Measurements from ENCODE around the gene ULBP2. TPM values are rescaled to one million over a fixed set of nuclear protein-coding genes. Genes with fewer than 3 reads are reported as not detected.
"Not testable (repeated sequence)": the region's sequence is repeated elsewhere in the genome, so short reads cannot be mapped to it uniquely, and the experiment has no call there.

Gene ULBP2
- total RNA-seq, 4 donors from 2014 or later = 2.9 to 11.1 (median 4.6) TPM

- no peaks in the 10 kb centered on the region for H3K9me3 ChIP-seq
- DNase-seq = no peak
- H3K4me1 ChIP-seq = peaks cover 22 to 28% (median 24%) of the 10 kb centered on the region in 3 donors
- TF ChIP-seq POLR2A (IDR thresholded peaks at IDR 0.05) (no peak), CTCF (IDR thresholded peaks at IDR 0.05) (no peak)
- WGBS, 2 donors = 52 to 69% methylated on average over 9 to 13 of the region's 38 CpGs
- H3K27ac ChIP-seq = no peak overlapping the region
- H3K36me3 ChIP-seq = no peaks in the 10 kb centered on the region
- H3K27me3 ChIP-seq = peaks cover 10 to 100% (median 18%) of the 10 kb centered on the region in 4 donors
- intact Hi-C loops (cut with DNase I) = no loop called here
- peak overlapping the region in 3 of 4 donors; percentile 44 to 71 (median 55) for H3K4me3 ChIP-seq
Measured at GRCh38 chr6:149965194-149966020, 23.6 kb downstream of the ULBP2 start.

GRCh38 chr6:149966319-149966718 lies 24.5 kb downstream of the ULBP2 start:
- H3K9me3 ChIP-seq; H3K36me3 ChIP-seq; H3K4me3 ChIP-seq; H3K27ac ChIP-seq; intact Hi-C loops (cut with DNase I); DNase-seq: not testable (repeated sequence)
- Histone ChIP-seq H3K27me3 (peaks cover 10 to 100% (median 18%) of the 10 kb centered on the region in 4 donors), H3K4me1 (peaks cover 22 to 28% (median 24%) of the 10 kb centered on the region in 3 donors)
- no CpG with 5 or more reads among the region's 2 CpGs for WGBS, 2 donors

GRCh38 chr6:149967591-149967990 lies 25.8 kb downstream of the ULBP2 start:
- H3K36me3 ChIP-seq = no peaks in the 10 kb centered on the region
- H3K4me3 ChIP-seq = no peak overlapping the region
- H3K9me3 ChIP-seq = no peaks in the 10 kb centered on the region
- H3K27me3 ChIP-seq = peaks cover 10 to 100% (median 18%) of the 10 kb centered on the region in 4 donors
- 74 to 88% methylated on average over 4 of the region's 4 CpGs for WGBS, 2 donors
- no peak for DNase-seq
- TF ChIP-seq POLR2A (IDR thresholded peaks at IDR 0.05) (no peak), CTCF (IDR thresholded peaks at IDR 0.05) (no peak)
- H3K27ac ChIP-seq = no peak overlapping the region
- intact Hi-C loops (cut with DNase I) = no loop called here
- H3K4me1 ChIP-seq = peaks cover 22 to 28% (median 24%) of the 10 kb centered on the region in 3 donors

- H3K36me3 ChIP-seq; H3K4me3 ChIP-seq; H3K27ac ChIP-seq; H3K9me3 ChIP-seq; DNase-seq; intact Hi-C loops (cut with DNase I): not testable (repeated sequence)
- 20 to 64% methylated on average over 1 to 2 of the region's 2 CpGs for WGBS, 2 donors
- H3K27me3 ChIP-seq = peaks cover 10 to 100% (median 17%) of the 10 kb centered on the region in 4 donors
- H3K4me1 ChIP-seq = peaks cover 19 to 25% (median 23%) of the 10 kb centered on the region in 3 donors
Measured at GRCh38 chr6:149967999-149968398, 26.2 kb downstream of the ULBP2 start.

- H3K27ac ChIP-seq; H3K36me3 ChIP-seq; H3K9me3 ChIP-seq; intact Hi-C loops (cut with DNase I); DNase-seq; H3K4me3 ChIP-seq: not testable (repeated sequence)
- WGBS, 2 donors = 82 to 83% methylated on average over 2 of the region's 2 CpGs
- Histone ChIP-seq H3K4me1 (peaks cover 13 to 16% (median 15%) of the 10 kb centered on the region in 3 donors), H3K27me3 (peaks cover 10 to 100% (median 18%) of the 10 kb centered on the region in 4 donors)
Measured at GRCh38 chr6:149968909-149969308, 27.1 kb downstream of the ULBP2 start.

GRCh38 chr6:149969635-149970034 lies 27.8 kb downstream of the ULBP2 start:
- no peak for DNase-seq
- Histone ChIP-seq H3K36me3 (no peaks in the 10 kb centered on the region), H3K4me3 (no peak overlapping the region), H3K9me3 (no peaks in the 10 kb centered on the region), H3K4me1 (peaks cover 6 to 9% (median 8%) of the 10 kb centered on the region in 3 donors), H3K27me3 (peaks cover 3 to 100% (median 12%) of the 10 kb centered on the region in 4 donors), H3K27ac (no peak overlapping the region)
- intact Hi-C loops (cut with DNase I) = no loop called here
- WGBS, 2 donors = 59 to 100% methylated on average over 1 to 2 of the region's 2 CpGs
- TF ChIP-seq CTCF (IDR thresholded peaks at IDR 0.05) (no peak), POLR2A (IDR thresholded peaks at IDR 0.05) (no peak)

GRCh38 chr6:149974394-149974793 lies 32.6 kb downstream of the ULBP2 start:
- H3K4me1 ChIP-seq; DNase-seq; H3K36me3 ChIP-seq; H3K27ac ChIP-seq; intact Hi-C loops (cut with DNase I); H3K9me3 ChIP-seq; H3K4me3 ChIP-seq: not testable (repeated sequence)
- peaks cover 0 to 98% (median 2%) of the 10 kb centered on the region in 4 donors for H3K27me3 ChIP-seq
- WGBS, 2 donors = 0 to 50% methylated on average over 1 to 6 of the region's 6 CpGs
